GM23248 (cell line): Measurements from ENCODE around the gene AICDA.

ENCODE experiments used
- EZH2 ChIP-seq: fragments of 200-600 bp; sonication (generic); IDR thresholded peaks from 2 replicates; pipeline ENCODE4 v1.6.1; 2018; ENCODE audit warnings: antibody characterized with exemption, mild to moderate bottlenecking; ENCODE audit not compliant: insufficient read depth, poor library complexity, severe bottlenecking
- EZH2phosphoT487 ChIP-seq: fragments of 200-600 bp; sonication (generic); IDR thresholded peaks from 2 replicates; pipeline ENCODE4 v1.6.1; 2018; ENCODE audit warnings: antibody characterized with exemption, moderate library complexity, mild to moderate bottlenecking, low read depth; ENCODE audit not compliant: insufficient read depth

- TF ChIP-seq EZH2 (no peak), EZH2phosphoT487 (no peak)
Observed at GRCh38 chr12:8606890-8607289, 5.8 kb downstream of the AICDA start.
